T-helper 17 cell (primary cell): ENCODE data around the gene NAA20. TPM values are rescaled to one million over a fixed set of nuclear protein-coding genes. Genes with fewer than 3 reads are reported as not detected.

ENCODE experiments used
- ATAC-seq: fragments of 150-1000 bp; cut with Tn5 transposase; 2 replicates; pipeline ENCODE4 v1.10.0; 2021; ENCODE audit warnings: mild to moderate bottlenecking, moderate library complexity
- DNase-seq, 3 donors: peaks; one replicate each; pipeline versions ENCODE4 v3.0.0 to v3.0.0-alpha.2; 2020 to 2021
- H3K9me3 ChIP-seq: one replicate; pipeline ENCODE4 v1.7.0; 2013; ENCODE audit warnings: low read length, mild to moderate bottlenecking; ENCODE audit not compliant: control insufficient read depth, poor library complexity, severe bottlenecking
- H3K27ac Mint-ChIP-seq: one replicate; pipeline ENCODE4 v1.8.0; 2022; ENCODE audit warnings: mild to moderate bottlenecking, moderate library complexity, mixed read lengths
- H3K27me3 Mint-ChIP-seq: one replicate; pipeline ENCODE4 v1.8.0; 2022; ENCODE audit warnings: mixed read lengths
- H3K36me3 Mint-ChIP-seq: one replicate; pipeline ENCODE4 v1.8.0; 2022; ENCODE audit warnings: low read depth, mixed read lengths
- H3K4me1 Mint-ChIP-seq: one replicate; pipeline ENCODE4 v1.8.0; 2022; ENCODE audit warnings: mild to moderate bottlenecking, mixed read lengths
- H3K4me3 Mint-ChIP-seq: one replicate; pipeline ENCODE4 v1.8.0; 2022; ENCODE audit warnings: mild to moderate bottlenecking, moderate library complexity, mixed read lengths
- total RNA-seq, 4 donors: library from RNA in 2 of 4; stranded (reverse) in 2 of 4; gene quantifications; one replicate each; pipeline ENCODE4 v1.2.3 and lab custom pipeline; 2022 to 2026

NAA20 gene
- total RNA-seq, 2 donors from 2014 or later = 22.4 to 25.3 TPM

DNA sequence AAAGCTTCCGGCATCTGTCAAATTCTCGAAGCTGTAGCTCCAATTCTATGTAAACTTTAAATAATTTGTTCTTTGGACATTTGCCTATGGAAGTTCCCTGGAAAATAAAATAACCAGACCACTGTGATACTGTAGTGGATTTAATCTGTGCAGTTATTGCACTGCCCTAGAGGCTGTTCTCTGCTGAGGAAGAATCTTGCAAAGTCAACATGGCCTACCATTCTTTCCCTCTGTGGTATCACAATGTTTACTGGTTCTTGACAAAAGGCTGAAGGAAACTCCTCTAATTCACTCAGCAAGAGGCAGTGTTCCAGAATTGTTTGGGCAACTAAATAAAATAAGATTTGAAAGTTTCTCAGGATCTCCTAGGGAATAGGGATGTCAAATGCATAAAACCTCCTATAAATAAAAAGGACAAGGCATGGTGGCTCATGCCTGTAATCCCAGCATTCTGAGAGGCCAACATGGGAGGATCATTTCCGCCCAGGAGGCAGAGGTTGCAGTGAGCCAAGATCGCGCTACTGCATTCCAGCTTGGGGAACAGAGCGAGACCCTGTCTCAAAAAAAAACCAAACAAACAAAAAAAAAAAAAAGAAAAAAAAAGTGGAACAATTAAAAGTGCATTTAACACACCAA is 22.7 kb downstream of the NAA20 start:
- H3K9me3 ChIP-seq = no peaks in the 10 kb centered on the region
- DNase-seq (no peak), ATAC-seq (no peak)
- Mint-ChIP-seq H3K27ac (no peak overlapping the region), H3K4me1 (peaks cover 13% of the 10 kb centered on the region), H3K4me3 (no peak overlapping the region), H3K27me3 (no peaks in the 10 kb centered on the region), H3K36me3 (peaks cover 23% of the 10 kb centered on the region)

DNA sequence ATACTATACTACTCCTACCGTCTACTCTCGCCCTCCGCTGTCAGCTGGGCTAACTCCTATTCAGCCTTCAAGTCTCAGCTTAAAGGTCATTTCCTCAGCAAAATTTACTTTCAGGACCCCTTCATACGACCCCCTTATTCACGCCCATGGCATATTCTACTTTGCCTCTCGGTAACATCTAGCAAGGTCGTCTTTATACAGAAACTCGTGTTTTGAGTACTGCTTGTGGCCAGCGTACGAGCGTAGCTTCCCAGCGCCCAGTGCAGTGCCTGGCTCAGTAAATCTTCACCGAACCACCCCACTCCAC is 34.6 kb downstream of the NAA20 start:
- DNase-seq = no peak
- Mint-ChIP-seq H3K36me3 (peaks cover 10% of the 10 kb centered on the region), H3K27me3 (peaks cover 12% of the 10 kb centered on the region), H3K4me1 (peaks cover 23% of the 10 kb centered on the region), H3K4me3 (peak overlapping the region; percentile 100), H3K27ac (peak overlapping the region; percentile 100)
- ATAC-seq = peak; percentile 20
- H3K9me3 ChIP-seq = no peaks in the 10 kb centered on the region

DNA sequence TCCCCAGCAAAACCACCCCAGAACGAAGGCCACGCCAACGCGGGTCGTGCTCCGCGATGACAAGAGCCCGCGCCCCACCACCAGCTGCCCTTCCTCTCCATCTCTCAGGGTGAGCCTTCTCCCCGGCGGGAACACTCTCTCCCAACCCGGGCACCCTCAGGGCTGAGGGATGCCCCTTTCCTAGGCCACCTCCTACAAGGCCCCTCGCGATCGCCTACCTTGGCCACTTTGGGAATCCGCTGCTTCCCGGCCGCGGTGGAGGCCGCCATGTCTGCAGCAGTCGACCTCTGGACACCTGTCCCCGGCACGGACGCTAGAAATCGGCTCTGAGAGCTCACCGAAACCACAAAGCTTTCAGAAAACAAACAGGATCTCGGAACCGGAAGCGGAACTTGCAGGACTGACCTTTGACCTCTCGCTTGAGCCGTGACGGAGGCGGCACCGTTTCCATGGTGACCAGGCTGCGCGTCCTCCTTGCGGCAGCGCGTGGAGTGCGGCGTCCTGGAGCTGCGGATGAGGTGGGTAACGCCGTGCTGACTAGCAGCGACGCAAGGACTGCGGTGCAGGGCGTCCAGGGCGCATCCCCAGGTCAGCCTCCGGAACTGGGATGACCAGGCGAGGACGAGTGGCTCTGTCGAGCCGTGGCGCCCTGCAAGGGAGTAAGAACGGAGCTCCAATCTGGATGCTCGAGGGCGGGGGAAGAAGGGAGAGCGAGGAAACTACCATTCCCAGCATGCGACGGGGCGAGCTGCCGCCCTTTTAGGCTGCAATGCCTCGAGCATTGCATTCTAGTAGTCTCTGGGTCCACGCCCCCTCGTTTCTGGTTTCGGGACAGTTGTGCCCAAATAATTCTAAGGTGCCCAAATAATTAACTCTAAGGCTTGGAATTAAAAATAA is 35.2 kb downstream of the NAA20 start, which contains the start of the genes CFAP61 and CRNKL1:
Gene CFAP61 (plus strand): TSS at position 459 of the 897 bp plus-strand sequence. CDS start 4,122 bp downstream, outside the sequence.
Gene CRNKL1 (minus strand): TSS at position 393 of the 897 bp plus-strand sequence. CDS start 124 bp downstream, at position 269.
- peak; percentile 93 for ATAC-seq

DNA sequence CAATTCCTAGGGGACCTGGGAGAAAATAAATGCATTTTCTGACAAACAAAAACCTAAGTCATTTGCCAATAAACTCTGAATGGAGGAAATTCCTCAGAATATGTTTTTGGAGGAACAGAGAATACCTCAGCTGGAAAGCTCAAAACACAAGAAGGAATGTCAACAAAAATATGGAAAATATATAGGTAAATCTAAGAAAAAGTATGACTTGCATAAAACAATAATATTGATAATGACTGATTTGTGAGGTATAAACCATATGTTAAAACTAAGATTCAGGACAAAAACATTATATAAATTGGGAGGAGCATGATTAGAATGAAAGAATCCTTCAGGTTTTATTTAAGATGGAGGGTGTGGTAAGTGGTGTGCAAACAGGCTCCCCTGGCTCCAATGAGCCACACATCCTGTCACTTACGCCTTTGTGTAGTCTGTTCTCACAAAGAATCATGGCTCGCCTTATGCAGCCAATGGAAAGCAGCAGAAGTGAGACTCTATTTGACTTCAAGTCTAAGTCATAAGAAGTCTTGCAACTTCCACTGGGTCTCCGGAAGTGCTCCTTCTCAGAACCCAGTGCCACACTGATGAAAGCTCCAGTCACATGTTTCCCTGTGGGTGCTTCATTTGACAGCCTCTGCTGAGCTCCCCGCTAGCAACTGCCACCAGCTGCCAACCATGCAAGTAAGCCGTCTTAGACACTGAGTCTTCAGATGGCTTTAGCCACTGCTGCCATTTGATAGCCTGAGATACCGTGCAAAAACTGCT is 43.3 kb downstream of the NAA20 start:
- Mint-ChIP-seq H3K27me3 (peaks cover 58% of the 10 kb centered on the region), H3K27ac (no peak overlapping the region), H3K4me3 (no peak overlapping the region), H3K4me1 (peaks cover 2% of the 10 kb centered on the region), H3K36me3 (no peaks in the 10 kb centered on the region)
- DNase-seq (no peak), ATAC-seq (no peak)
- H3K9me3 ChIP-seq = no peaks in the 10 kb centered on the region

More for the DNA sequence above, 35.2 kb downstream of the NAA20 start, which contains the start of the genes CFAP61 and CRNKL1:
- Mint-ChIP-seq H3K4me1 (peaks cover 23% of the 10 kb centered on the region), H3K27me3 (peaks cover 12% of the 10 kb centered on the region), H3K36me3 (peaks cover 10% of the 10 kb centered on the region), H3K4me3 (peak within 1 kb of the TSS; percentile 100), H3K27ac (peak within 1 kb of the TSS; percentile 100)
- H3K9me3 ChIP-seq = no peaks in the 10 kb centered on the region
- peak; percentile 89 to 95 (median 92) for DNase-seq

DNA sequence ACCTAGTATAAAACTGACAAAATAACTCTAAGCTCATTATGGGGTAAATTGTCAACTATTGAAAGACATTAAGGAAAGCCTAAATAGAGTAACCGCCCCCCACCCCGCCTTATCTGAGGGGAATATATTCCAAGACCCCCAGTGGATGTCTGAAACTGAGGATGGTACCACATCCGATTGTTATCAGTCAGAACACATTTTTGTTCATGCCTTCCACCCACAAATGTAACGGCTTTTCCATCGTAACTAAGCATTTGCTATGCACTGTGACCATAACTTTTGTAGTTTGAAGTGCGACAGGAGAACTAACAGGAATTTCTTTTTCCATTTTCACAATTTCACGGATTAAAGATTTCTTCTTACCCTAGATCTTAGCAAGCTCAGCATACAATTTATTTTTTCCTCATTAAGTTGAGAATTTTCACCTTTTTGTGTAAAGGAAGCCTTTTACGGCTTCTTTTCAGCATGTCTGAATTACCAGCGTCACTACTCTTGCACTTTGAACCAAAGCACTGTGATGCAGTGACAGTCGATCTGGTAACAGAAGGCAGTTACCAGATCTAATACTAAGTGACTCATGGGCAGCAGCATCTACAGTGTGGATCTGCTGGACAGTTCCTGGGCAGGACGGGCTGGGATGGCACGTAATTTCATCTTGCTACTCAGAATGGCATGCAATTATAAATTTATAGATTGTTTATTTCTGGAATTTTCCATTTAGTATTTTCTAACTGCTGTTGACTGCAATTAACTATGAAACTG is 47.0 kb downstream of the NAA20 start:
- Mint-ChIP-seq H3K27ac (no peak overlapping the region), H3K36me3 (no peaks in the 10 kb centered on the region), H3K4me3 (no peak overlapping the region), H3K4me1 (peaks cover 2% of the 10 kb centered on the region), H3K27me3 (peaks cover 53% of the 10 kb centered on the region)
- H3K9me3 ChIP-seq = no peaks in the 10 kb centered on the region
- DNase-seq (no peak), ATAC-seq (no peak)

DNA sequence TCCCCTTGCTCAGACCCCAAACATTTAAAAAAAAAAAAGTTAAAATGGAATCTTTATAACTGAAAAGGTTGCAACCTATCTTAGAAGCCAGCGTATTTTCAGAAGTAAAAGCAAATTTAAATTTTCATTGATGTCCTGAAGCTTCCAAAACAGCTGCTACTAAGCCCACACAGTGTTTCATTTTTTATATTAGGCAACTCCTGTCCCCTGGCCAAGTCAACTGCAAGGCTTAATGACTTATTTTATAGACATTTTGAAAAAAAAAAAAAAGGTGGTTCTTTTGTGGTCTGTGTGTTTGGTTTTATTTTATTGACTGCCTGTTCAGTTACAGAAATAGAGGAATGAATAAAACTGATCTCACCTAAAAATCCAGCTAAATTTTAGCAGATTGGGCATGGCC is 48.2 kb downstream of the NAA20 start:
- no peaks in the 10 kb centered on the region for H3K9me3 ChIP-seq
- no peaks in the 10 kb centered on the region for H3K36me3 Mint-ChIP-seq
- peaks cover 55% of the 10 kb centered on the region for H3K27me3 Mint-ChIP-seq
- peaks cover 2% of the 10 kb centered on the region for H3K4me1 Mint-ChIP-seq
- ATAC-seq = no peak
- no peak overlapping the region for H3K4me3 Mint-ChIP-seq
- no peak for DNase-seq
- H3K27ac Mint-ChIP-seq = no peak overlapping the region

DNA sequence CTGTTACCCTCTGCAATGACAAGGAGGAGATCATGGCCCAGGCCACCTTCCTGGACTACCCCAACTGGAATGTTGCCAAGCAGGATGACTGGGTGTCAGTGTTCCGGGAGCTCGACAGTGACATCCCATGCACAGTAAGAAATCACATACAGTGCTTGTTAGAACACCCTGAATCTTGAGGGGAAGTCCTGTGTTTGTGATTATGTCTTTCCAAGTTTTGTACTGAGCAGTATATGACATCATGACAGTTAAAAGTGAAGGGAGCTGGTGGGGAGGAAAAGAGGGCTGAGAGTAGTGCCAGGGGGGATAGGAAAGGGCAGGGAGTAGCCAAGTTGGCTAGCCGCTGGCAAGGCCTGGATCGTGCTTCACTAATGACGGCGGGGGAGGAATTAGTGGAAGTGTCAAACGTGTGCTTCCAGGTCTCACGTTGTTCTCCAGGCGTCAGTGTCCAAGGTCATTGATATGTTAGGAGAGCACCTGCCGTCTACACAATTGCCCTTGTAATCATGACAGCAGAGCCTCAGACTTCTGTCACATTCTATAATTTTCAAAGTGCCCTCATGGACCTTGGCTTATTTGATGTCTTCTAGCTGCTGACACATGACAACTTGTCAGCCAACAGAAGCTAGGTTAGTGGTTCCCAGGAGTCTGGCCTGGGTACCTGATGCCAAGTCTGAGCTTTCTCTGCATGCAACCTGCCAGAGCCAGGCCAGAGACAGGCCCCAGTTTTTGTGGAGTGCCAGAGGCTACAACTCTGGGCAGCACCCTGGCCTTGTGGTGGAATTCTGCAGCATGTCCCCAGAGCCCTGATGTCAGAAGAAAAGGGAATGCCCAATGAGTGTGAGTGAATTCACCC is 53.9 kb downstream of the NAA20 start:
- no peak overlapping the region for H3K27ac Mint-ChIP-seq
- no peaks in the 10 kb centered on the region for H3K4me1 Mint-ChIP-seq
- DNase-seq (no peak), ATAC-seq (no peak)
- no peaks in the 10 kb centered on the region for H3K9me3 ChIP-seq
- no peaks in the 10 kb centered on the region for H3K36me3 Mint-ChIP-seq
- H3K4me3 Mint-ChIP-seq = no peak overlapping the region
- H3K27me3 Mint-ChIP-seq = peaks cover 25% of the 10 kb centered on the region

DNA sequence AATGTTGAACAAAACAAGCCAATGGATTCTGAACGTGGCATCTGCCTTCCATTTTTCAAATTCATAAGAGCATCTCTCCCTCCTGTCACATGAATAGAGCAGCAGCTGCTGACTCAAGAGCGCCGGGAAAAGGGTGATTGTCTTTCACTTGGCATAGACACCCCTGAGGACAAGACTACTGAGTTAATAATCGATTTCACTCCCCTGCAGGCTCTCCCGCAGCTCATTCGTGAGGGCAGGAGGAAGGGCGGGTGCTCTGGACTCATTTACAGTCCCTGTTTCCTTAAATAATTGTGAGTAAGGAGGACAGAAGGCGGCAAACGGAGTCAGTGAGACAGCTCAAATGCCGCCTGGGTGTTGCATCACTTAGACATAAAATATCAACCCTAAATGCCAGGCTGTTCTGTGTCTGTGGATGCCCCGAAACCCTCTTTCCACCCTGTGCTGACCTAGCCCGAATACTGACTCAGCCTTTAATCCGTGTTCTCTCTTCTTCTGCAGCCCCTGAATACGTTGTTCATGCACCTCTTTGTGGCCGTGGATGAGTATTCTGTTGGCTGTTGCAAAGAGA is 56.7 kb downstream of the NAA20 start:
- Mint-ChIP-seq H3K4me3 (no peak overlapping the region), H3K4me1 (peaks cover 5% of the 10 kb centered on the region), H3K36me3 (no peaks in the 10 kb centered on the region), H3K27ac (no peak overlapping the region), H3K27me3 (peaks cover 41% of the 10 kb centered on the region)
- ATAC-seq (no peak), DNase-seq (no peak)
- H3K9me3 ChIP-seq = no peaks in the 10 kb centered on the region

DNA sequence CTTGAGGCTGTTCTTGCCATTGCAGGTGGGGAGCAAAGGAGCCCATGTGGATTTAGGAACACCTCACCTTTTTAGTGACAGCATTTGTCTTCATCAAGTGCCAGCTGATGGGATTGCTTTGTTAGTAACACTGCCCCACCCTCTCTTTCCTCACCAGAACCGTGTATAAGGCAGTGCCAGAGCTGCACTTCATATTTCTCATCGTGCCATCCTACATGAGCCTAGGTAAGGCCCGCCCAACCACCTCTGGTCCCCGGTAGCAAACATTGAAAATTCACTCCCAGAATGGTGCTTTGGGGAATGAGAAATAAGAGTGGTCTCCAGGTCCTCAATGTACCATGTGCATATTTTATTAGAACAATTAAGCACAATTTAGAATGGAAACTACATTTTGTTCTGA is 57.9 kb downstream of the NAA20 start:
- no peak for DNase-seq
- H3K4me3 Mint-ChIP-seq = no peak overlapping the region
- H3K9me3 ChIP-seq = no peaks in the 10 kb centered on the region
- no peak overlapping the region for H3K27ac Mint-ChIP-seq
- peaks cover 5% of the 10 kb centered on the region for H3K4me1 Mint-ChIP-seq
- ATAC-seq = no peak
- no peaks in the 10 kb centered on the region for H3K36me3 Mint-ChIP-seq
- peaks cover 41% of the 10 kb centered on the region for H3K27me3 Mint-ChIP-seq

DNA sequence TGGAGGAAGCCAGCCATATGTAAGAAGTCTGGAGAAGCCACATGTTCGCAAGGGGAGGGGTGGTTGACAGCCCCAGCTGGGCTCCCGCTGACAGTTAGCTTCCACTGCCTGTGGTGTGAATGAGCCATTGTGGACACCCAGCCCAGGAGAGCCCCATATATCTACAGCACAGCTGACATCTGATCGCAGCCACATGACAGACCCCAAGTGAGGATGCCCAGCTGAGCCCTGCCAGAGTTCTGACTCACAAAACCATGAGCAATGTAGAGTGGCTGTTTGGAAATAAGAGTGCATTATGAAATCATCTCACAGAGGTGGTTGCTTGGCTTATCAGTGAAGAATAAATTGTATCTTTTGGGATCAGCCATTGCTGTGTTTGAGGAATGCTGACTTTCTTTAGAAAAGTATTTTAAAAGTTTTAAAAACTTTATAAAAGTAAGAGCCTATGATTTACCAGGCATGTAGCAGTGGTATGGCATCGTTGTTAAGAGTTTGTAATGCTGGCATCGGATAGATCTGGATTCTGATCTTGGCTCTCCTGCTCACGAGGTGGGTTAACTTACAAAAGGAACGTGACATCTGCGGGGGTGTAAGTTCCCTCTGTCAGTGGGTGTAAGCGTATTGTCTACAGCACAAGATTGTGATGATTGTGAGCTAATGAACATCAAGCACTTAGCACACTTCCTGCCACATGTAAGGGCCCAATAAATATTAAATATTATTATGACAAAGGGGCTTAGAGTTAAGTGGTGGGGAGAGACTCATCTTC is 59.3 kb downstream of the NAA20 start:
- Mint-ChIP-seq H3K36me3 (no peaks in the 10 kb centered on the region), H3K4me3 (no peak overlapping the region), H3K27me3 (peaks cover 40% of the 10 kb centered on the region), H3K4me1 (peaks cover 5% of the 10 kb centered on the region), H3K27ac (no peak overlapping the region)
- H3K9me3 ChIP-seq = no peaks in the 10 kb centered on the region
- no peak for DNase-seq
- no peak for ATAC-seq

DNA sequence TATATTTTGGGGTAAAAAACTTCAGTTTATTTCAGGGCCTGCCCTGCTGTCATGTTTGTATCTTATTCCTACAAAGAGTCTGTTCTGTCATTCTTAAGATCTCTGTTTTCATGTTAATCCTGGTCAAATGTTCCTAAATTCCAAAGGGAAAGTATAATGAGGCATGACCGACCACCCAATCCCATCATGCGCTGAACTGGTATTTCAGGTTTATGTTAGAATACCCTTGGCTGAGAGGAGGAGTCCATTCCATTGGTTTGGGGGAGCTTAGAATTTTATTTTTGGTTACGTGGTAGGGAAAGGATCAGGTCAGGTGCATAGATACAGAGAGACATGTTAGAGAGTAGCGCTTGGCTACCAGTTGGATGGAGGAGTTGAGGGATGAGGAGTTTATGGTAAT is 60.9 kb downstream of the NAA20 start:
- Mint-ChIP-seq H3K4me3 (no peak overlapping the region), H3K27ac (no peak overlapping the region), H3K27me3 (peaks cover 50% of the 10 kb centered on the region), H3K36me3 (no peaks in the 10 kb centered on the region), H3K4me1 (peaks cover 5% of the 10 kb centered on the region)
- ATAC-seq (no peak), DNase-seq (no peak)
- no peaks in the 10 kb centered on the region for H3K9me3 ChIP-seq
